CD1c-positive myeloid dendritic cell (primary cell): Measurements from ENCODE around the gene GEMIN5.
A peak's percentile ranks its signal among the peaks of the same experiment; 100 is the strongest.

ENCODE experiments used
- DNase-seq: peaks from one replicate; pipeline ENCODE4 v3.0.0-alpha.2; 2016; ENCODE audit errors: extremely low spot score

GEMIN5 gene

DNA sequence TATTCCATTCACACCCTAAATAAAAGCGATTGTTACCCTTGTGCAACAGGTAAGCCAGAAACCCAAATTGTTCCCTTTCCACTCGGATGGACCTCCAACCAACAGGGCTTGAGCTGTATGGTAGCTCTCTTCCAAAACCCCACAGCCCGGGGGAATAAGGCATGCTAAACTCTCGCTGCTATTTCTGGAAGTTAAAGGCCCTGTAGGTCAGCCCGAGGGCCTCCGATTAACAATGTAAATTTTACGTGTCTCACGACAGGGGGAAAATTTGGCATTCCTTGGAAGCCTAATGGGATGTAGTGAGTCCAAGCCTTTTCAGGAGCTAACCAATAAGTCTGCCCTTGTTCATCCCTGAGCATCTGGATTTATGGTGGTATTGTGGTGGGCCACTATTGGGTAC lies 53.6 kb downstream of the GEMIN5 start:
- no peak for DNase-seq

DNA sequence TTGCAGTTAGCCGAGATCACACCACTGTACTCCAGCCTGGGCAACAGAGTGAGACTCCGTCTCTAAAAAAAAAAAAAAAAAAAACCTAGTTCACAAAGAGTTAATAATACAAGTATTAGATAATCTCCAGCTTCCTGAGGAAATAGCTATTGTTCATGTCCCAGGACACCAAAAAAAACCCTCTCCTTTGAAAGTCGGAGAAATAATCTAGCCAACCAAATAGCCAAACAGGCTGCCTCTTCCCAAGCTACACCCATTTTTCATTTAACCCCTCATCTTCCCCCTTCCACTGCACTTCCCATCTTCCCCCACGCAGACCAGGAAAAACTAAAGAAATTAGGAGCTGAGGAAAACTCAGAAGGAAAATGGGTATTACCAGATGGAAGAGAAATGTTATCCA lies 56.0 kb downstream of the GEMIN5 start:
- no peak for DNase-seq

DNA sequence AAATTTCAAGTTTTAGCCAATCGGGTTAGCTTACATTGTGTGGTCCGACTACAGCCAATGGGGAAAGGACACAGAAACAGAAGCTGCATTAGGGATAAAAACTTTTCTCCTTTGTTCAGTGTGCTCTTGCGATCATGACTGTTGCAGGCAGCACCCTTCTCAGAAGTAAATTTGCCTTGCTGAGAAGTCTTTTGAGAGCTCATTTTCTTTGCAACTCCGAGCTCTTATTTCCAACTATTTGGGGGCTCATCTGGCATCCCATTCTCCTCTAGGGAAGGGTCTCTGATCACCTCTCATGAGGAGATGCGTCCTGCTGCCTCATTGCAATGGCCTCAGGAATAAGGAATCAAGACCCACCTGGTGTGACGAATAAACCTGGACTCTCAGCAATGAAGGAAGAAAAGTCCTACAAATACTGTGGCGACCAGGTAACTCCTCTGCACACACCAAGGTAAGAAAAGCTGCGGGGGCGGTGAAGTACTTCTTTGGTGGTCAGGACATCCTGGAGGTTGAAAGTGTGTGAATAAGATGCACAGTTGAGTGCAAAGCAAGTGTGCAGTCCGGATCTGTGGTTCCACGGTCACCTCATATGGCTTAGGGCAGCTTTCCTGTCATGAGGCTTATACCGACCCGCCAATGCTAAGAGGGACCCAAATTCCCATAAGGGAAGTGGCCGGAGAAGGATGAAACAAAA lies 59.2 kb downstream of the GEMIN5 start:
- no peak for DNase-seq

DNA sequence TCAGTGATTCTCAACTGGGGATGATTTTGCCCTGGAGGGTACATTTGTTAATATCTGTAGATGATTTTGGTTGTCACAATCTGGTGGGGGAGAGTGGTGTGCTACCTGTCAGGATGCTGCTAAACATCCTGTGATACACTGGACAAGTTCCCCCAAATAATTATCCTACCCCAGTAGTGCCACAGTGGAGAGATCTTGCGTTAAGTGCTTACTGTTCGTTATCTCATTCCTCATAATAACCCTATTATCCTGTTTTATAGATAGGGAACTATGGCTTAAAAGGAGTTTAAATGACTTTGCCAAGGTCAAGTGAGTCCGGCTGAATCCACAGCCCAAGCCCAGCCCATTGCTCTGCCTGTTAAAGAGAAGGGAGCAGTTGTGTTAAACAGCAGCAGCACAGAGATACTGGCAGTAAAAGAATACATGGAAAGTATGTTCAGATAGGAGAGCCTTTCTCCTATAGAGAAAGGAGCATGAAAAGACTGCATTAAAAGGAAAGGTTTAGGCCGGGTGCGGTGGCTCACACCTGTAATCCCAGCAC lies 64.2 kb downstream of the GEMIN5 start:
- no peak for DNase-seq

- DNase-seq, result no peak
These were observed 66.3 kb downstream of the GEMIN5 start for GRCh38 chr5:154871734-154872133.

GRCh38 chr5:154868702-154869101 lies 69.3 kb downstream of the GEMIN5 start:
- DNase-seq, result no peak

DNA sequence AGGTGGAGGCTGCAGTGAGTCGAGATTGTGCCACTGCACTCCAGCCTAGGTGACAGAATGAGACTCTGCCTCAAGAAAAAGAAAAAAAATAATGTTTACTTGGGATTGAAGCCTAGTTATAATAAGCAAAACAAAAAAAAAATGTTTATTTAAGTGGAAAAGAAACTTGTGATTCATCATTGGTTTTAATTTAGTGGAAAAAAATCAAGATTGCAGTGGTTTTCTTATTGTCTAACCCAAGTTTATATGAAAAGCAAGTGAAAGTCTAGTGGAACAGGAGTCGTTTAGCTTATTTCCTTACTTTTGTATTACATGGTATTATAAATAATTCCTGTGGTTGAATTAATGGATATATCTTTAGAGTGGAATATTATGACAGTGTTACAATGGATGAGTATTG lies 71.2 kb downstream of the GEMIN5 start:
- DNase-seq, result no peak

- no peak for DNase-seq
These were observed 72.4 kb downstream of the GEMIN5 start for GRCh38 chr5:154865466-154866184.

GRCh38 chr5:154863291-154864080 lies 74.5 kb downstream of the GEMIN5 start:
- DNase-seq, result no peak

- DNase-seq, result peak; percentile 38
These were observed 75.2 kb downstream of the GEMIN5 start for GRCh38 chr5:154862766-154863165.

DNA sequence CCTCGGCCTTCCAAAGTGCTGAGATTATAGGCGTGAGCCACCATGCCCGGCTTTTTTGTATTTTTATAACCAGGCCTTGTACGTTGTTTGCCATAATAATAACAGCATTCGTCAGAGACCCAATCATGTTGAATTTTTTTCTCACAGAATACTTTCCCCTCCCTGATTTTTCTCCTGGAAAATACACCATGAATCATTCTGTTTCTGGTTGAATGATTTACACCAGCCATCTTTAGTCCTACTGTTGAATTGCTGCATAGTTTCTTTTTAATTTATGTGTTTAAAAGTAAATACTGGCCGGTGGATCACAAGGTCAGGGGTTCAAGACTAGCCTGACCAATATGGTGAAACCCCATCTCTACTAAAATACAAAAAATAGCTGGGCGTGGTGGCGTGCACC lies 76.1 kb downstream of the GEMIN5 start:
- no peak for DNase-seq

GRCh38 chr5:154860765-154861164 lies 77.2 kb downstream of the GEMIN5 start:
- DNase-seq, result peak; percentile 72

DNA sequence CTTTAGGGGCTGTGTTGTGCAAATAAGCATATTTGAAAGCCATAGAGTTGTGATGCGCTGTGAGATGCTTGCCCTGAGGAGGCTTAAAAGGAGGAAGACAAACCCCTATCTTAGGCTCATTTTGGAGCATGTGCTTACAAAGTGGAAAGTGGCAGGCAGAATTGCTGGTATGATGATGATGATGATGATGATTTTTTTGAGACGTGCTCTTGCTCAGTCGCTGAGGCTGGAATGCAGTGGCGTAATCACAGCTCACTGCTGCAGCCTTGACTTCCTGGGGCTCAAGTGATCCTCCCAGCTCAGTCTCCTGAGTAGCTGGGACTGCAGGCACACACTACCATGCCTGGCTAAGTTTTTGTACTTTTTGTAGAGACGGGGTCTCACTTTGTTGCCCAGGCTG lies 77.9 kb downstream of the GEMIN5 start:
- DNase-seq, result peak; percentile 28

DNA sequence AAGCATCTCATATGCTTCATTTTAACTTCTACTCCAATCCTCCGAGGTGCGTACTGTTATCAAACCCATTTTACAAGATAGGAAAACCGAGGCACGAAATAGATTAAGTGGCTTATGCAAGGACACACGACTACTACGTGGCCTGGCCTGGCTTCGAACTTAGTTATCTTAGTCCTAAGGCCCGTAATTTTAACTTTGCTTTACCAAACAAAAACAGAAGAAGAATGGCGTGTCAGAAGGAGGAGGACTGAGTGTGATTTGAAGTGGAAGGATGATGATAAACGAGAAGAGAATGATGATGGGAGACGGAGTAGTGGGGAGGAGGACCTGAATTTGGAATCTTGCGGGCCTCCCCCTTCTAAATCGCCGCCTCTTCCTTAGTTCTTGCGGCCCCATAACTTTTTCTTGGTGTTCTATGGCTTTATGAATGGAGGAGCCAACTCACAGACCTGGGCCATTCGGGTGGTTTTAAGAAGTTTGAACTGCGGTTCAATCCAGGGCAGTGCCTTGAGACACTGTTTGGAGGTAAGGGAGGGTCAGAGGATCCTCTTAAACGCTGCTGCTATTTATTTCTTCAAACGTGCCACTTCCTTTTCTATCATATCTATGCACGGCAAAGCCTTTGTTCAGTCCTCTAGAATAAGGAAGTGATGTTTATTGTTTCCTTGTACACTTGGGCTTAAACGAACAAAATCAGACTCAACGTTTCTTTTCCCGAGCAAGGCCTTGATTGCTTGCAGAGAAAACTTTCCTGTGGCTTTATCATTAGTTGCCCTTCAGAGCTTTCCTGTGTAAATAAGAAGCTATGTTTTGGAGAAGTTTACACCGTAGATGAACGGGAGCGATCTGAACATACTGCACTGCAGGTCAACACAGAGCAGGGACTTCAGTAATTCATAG lies 78.8 kb downstream of the GEMIN5 start:
- DNase-seq, result peak; percentile 82

DNA sequence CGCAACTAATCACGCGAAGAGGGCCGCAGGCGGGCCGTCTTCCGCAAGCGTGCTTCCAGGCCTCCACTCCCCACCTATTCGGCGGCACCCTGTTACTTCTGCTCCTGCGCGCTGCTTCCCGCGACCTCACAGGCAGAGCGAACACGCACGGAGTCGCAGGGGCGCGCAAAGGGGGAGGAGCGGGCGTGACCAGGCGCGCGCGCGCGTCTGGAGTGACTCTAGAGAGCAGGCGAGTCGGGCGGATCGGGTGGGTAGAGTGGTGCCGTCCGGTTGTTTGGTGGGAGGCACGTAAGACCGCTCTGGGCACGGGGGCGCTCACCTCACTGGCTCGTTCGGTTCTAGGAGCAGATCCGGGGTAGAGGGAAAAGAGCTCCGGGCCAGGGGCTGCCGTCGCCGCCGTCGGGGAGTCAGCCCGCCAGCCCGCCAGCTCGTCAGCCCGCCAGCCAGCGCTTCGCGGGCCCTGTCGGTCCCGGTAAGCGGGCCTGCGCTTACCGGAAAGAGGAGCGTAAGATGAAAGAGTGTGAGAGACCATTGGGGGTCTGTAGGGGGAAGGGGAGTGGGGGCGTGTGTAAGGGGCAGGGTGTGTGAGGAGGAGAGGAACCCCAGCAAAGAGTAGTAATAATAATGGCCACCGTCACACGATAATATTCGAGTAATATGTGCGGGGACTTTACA lies 79.6 kb downstream of the GEMIN5 start, which contains the start of gene CNOT8:
Gene CNOT8, plus strand, starts transcription at position 331 of the 675 bp plus-strand sequence. CDS start 4,652 bp downstream, outside the sequence.
- peak; percentile 99 for DNase-seq

DNA sequence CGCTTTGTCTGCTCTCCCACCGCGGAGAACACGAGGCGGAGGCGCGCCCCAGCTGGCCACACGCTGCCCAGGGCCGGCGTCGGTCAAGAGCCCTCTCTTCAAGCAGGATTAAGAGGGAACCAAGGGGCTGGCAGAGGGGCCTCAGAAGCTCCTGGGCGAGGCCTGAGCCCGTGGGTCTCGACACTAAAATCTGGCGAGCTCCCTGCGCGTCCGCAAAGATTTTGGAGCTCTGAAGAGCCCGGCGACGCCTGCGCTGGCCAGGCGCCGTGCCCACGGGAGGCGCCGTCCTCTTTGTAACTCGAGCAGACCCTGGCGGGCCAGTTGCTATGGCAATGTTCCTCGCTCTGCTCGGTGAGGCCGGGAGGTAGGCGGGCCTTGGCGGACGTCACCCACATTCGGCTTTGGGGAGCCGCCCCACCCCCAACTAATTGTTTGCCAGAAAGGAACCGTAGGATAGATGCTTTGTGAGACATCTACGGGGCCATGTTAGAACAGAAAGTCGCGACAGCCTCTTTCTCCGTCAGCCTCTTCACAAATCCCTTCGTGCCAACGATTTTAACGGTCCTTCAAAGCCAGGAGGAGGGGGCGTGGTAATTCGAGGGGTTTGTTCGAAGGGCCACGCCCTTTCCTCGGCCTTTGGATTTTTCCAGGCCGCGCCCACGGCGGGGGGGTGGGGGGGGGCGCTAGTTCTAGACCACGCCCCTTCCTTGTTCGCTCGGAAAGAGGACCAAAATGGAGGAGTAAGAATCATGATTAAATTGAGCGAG lies 80.3 kb downstream of the GEMIN5 start:
- peak; percentile 93 for DNase-seq

GRCh38 chr5:154851351-154851750 lies 86.7 kb downstream of the GEMIN5 start:
- DNase-seq, result no peak

DNA sequence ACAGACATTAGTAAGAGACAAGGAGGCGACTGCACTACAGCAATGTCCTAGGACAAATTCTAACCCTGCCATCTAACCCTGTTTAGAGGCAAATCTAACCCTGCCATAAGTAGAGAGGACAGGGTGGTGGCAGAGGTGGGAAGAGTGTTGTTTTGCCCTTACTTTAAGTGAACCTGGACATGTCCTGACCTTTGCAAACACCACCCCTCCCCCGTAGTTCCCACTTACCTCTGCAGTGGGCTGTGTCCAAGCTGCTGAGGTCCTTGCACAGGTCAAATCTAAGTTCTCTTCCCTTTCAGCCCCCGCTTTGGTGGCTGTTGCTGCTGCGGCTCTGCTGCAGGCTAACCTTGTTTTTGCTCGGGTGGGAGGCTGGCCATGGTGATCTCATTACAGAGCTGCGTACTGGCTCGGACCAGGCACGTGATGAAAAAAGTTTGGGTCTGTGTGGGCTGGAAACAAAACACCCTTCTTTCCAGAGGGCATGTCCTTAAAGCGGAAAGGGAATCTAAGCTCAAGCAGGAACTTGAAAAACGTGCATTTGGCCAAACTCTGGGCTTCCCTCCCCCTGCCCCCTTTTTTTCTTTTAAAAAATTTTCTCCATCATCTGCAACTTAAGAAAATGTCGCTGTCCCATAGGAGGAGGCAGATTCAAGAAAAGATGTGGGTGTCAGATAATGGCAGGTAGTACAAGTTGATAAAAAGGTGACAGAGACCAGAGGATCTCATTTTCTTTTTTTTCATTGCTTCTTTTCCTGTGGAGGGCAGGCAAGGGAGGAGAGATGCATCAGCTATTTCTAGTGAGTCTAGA lies 87.6 kb downstream of the GEMIN5 start, which contains the start of gene FAXDC2:
Gene FAXDC2, minus strand, starts transcription at position 349 of the 808 bp plus-strand sequence. CDS start 12,425 bp downstream, outside the sequence.
- peak; percentile 93 for DNase-seq

- peak; percentile 78 for DNase-seq
These were observed 88.2 kb downstream of the GEMIN5 start for GRCh38 chr5:154849791-154850201.
